Loucy (cell line): ENCODE measurements around the gene S1PR2.

ENCODE experiments used
- H2AFZ ChIP-seq: fragments of 200-600 bp; sonication (generic); 2 replicates; pipeline ENCODE4 v1.6.0; 2016; ENCODE audit warnings: antibody characterized with exemption, mild to moderate bottlenecking, low read length, moderate library complexity
- H3F3A ChIP-seq: fragments of 200-600 bp; 2 replicates; pipeline ENCODE4 v1.6.0; 2016; ENCODE audit warnings: antibody characterized with exemption, low read depth, mild to moderate bottlenecking
- H3K27me3 ChIP-seq: fragments of 200-600 bp; sonication (generic); 2 replicates; pipeline ENCODE4 v1.6.1; 2014; ENCODE audit warnings: low read length, mild to moderate bottlenecking; ENCODE audit not compliant: insufficient read depth, poor library complexity, severe bottlenecking
- H3K36me3 ChIP-seq: fragments of 200-600 bp; sonication (generic); 2 replicates; pipeline ENCODE4 v1.6.1; 2016; ENCODE audit warnings: low read length; ENCODE audit not compliant: insufficient read depth
- H3K4me1 ChIP-seq: fragments of 200-600 bp; sonication (generic); 2 replicates; pipeline ENCODE4 v1.5.1; 2014; ENCODE audit warnings: low read length, mild to moderate bottlenecking; ENCODE audit not compliant: insufficient read depth, poor library complexity, severe bottlenecking
- H3K4me2 ChIP-seq: fragments of 200-600 bp; sonication (generic); 2 replicates; pipeline ENCODE4 v1.6.0; 2014; ENCODE audit warnings: antibody characterized with exemption, low read length, low read depth, mild to moderate bottlenecking; ENCODE audit not compliant: poor library complexity, severe bottlenecking
- H3K4me3 ChIP-seq: fragments of 200-600 bp; sonication (generic); 2 replicates; pipeline ENCODE4 v1.5.1; 2014; ENCODE audit warnings: low read length, mild to moderate bottlenecking, mixed read lengths; ENCODE audit not compliant: poor library complexity, severe bottlenecking
- H3K79me2 ChIP-seq: fragments of 200-600 bp; sonication (generic); 2 replicates; pipeline ENCODE4 v1.6.1; 2014; ENCODE audit warnings: low read length; ENCODE audit not compliant: insufficient read depth
- H3K9ac ChIP-seq: fragments of 200-600 bp; sonication (generic); 2 replicates; pipeline ENCODE4 v1.6.0; 2014; ENCODE audit warnings: mild to moderate bottlenecking, low read depth, low read length, moderate library complexity; ENCODE audit not compliant: poor library complexity, severe bottlenecking
- H3K9me2 ChIP-seq: fragments of 200-600 bp; sonication (generic); replicated peaks from 2 replicates; pipeline ENCODE4 v1.6.1; 2016; ENCODE audit warnings: low read depth, low read length, mixed read lengths
- H3K9me3 ChIP-seq: fragments of 200-600 bp; sonication (generic); 2 replicates; pipeline ENCODE4 v1.6.1; 2014; ENCODE audit warnings: mild to moderate bottlenecking, antibody characterized with exemption, low read length, low read depth; ENCODE audit not compliant: insufficient read depth
- H4K20me1 ChIP-seq: fragments of 200-600 bp; sonication (generic); 2 replicates; pipeline ENCODE4 v1.6.0; 2014; ENCODE audit warnings: antibody characterized with exemption, low read length, mild to moderate bottlenecking; ENCODE audit not compliant: insufficient read depth, poor library complexity, severe bottlenecking
- EZH2phosphoT487 ChIP-seq: fragments of 200-600 bp; IDR thresholded peaks from 2 replicates; pipeline ENCODE4 v1.6.1; 2018; ENCODE audit warnings: antibody characterized with exemption, mild to moderate bottlenecking, moderate library complexity, borderline replicate concordance
- TF ChIP-seq, protein P1 (sequence below): fragments of 200-600 bp; sonication (generic); conservative IDR thresholded peaks from 2 replicates; pipeline ENCODE4 v1.5.1; 2014; ENCODE audit warnings: mild to moderate bottlenecking, antibody characterized with exemption, low read length

The S1PR2 gene

DNA sequence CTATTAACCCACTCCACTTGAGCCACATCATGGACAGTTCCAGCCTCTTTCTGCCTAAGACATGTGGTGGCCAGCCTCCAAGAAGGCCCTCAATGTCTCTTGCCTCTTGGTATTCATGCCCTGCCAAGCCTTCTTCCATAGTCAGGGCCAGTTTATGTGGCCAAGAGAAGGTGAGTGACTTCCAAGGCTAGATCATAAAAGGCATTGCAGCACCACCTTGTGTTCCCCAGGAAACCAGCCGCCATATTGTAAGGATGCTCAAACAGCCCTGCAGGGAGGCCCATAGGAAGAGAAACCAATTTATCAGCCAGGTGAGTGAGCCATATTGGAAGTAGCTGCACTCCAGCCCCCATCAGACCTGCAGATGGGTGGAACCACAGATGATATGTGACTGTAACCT, 24.1 kb downstream of the S1PR2 start:
- no peak overlapping the region for H3K9ac ChIP-seq
- H3K27me3 ChIP-seq: no peaks in the 10 kb centered on the region
- H3K9me2 ChIP-seq: no peaks in the 10 kb centered on the region
- no peak overlapping the region for H3K4me2 ChIP-seq
- no peaks in the 10 kb centered on the region for H3K79me2 ChIP-seq
- no peaks in the 10 kb centered on the region for H4K20me1 ChIP-seq
- TF ChIP-seq, protein P1, sequence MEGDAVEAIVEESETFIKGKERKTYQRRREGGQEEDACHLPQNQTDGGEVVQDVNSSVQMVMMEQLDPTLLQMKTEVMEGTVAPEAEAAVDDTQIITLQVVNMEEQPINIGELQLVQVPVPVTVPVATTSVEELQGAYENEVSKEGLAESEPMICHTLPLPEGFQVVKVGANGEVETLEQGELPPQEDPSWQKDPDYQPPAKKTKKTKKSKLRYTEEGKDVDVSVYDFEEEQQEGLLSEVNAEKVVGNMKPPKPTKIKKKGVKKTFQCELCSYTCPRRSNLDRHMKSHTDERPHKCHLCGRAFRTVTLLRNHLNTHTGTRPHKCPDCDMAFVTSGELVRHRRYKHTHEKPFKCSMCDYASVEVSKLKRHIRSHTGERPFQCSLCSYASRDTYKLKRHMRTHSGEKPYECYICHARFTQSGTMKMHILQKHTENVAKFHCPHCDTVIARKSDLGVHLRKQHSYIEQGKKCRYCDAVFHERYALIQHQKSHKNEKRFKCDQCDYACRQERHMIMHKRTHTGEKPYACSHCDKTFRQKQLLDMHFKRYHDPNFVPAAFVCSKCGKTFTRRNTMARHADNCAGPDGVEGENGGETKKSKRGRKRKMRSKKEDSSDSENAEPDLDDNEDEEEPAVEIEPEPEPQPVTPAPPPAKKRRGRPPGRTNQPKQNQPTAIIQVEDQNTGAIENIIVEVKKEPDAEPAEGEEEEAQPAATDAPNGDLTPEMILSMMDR: no peak
- TF ChIP-seq EZH2phosphoT487: no peak
- H3K36me3 ChIP-seq: no peaks in the 10 kb centered on the region
- H3F3A ChIP-seq: no peaks in the 10 kb centered on the region
- H2AFZ ChIP-seq: no peak overlapping the region
- no peaks in the 10 kb centered on the region for H3K4me1 ChIP-seq
- H3K4me3 ChIP-seq: no peak overlapping the region
- H3K9me3 ChIP-seq: no peaks in the 10 kb centered on the region

DNA sequence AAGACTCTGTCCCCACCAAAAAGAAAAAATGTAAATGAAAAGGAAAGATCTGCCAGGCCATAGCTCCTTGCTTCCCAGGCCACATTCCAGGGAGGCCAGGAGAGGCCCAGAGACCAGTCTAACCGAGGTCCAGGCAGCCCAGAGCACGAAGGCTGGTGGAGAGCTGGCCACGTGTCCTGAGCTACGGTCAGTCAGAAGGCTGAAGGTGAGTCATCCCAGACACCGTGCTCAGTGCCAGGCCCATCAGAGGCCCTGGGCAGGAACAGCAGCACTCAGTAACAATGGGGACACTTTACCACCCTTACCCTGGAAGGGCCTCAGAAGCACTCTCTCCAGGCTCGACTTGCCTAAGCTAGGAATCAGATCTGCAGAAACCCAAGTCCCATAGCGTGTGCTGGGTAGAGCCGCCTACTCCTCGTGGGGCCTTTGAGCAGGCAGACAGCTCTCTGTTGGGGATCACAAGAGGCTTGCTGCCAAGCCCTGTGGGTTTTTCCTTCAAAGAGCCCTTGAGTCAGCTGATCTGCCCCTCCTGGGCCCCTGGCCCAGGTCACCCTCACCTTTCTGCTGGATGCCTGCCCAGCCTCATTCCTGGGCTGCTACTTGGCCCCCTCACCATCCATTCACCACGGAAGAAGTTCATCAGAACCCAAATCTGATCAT, 24.8 kb downstream of the S1PR2 start:
- Histone ChIP-seq H3K9me3 (no peaks in the 10 kb centered on the region), H3K4me1 (no peaks in the 10 kb centered on the region), H3K9me2 (no peaks in the 10 kb centered on the region), H3K9ac (no peak overlapping the region), H2AFZ (no peak overlapping the region), H3F3A (no peaks in the 10 kb centered on the region), H3K79me2 (no peaks in the 10 kb centered on the region), H3K4me2 (no peak overlapping the region), H3K36me3 (no peaks in the 10 kb centered on the region), H3K4me3 (no peak overlapping the region), H4K20me1 (no peaks in the 10 kb centered on the region), H3K27me3 (no peaks in the 10 kb centered on the region)
- TF ChIP-seq EZH2phosphoT487: no peak
- TF ChIP-seq, protein P1: no peak

DNA sequence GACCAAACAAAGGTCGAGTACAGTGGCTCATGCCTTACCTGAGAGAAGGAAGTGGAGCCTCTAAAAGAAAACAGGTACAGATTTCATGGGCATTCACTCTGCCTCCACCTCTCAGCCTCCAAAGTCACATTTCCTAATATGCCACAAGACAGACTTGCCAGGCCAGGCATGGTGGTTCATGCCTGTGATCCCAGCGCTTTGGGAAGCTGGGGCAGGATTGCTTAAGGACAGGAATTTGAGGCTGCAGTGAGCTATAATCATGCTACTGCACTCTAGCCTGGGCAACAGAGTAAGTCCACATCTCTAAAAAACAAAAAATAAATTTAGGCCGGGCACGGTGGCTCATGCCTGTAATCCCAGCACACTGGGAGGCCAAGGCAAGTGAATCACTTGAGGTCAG, 25.5 kb downstream of the S1PR2 start:
- no peak overlapping the region for H3K4me3 ChIP-seq
- H3K4me2 ChIP-seq: no peak overlapping the region
- H3K9me3 ChIP-seq: no peaks in the 10 kb centered on the region
- no peaks in the 10 kb centered on the region for H3K27me3 ChIP-seq
- H3K9ac ChIP-seq: no peak overlapping the region
- H3K4me1 ChIP-seq: no peaks in the 10 kb centered on the region
- TF ChIP-seq, protein P1: no peak
- TF ChIP-seq EZH2phosphoT487: no peak
- no peaks in the 10 kb centered on the region for H3K36me3 ChIP-seq
- H4K20me1 ChIP-seq: no peaks in the 10 kb centered on the region
- H3F3A ChIP-seq: no peaks in the 10 kb centered on the region
- no peak overlapping the region for H2AFZ ChIP-seq
- no peaks in the 10 kb centered on the region for H3K79me2 ChIP-seq
- no peaks in the 10 kb centered on the region for H3K9me2 ChIP-seq
